AG09319 (cell line): Measurements from ENCODE around the gene PRSS35.
A peak's percentile ranks its signal among the peaks of the same experiment; 100 is the strongest.

Source experiments
- DNase-seq: peaks from one replicate; pipeline ENCODE4 v3.0.0-alpha.2; 2010; ENCODE audit warnings: low read depth; ENCODE audit errors: extremely low read depth
- CTCF ChIP-seq: IDR thresholded peaks from 2 replicates; pipeline ENCODE4 v1.5.1; 2011; ENCODE audit warnings: low read depth, mild to moderate bottlenecking, inconsistent platforms, low read length, moderate library complexity

The PRSS35 gene

GRCh38 chr6:83511901-83512681, at the start of gene PRSS35:
TSS of gene PRSS35 (plus strand) at chr6:83512534. CDS start at chr6:83523442, 10,908 bp downstream.
- no peak for DNase-seq
- peak; percentile 83 for TF ChIP-seq CTCF

- DNase-seq: no peak
- TF ChIP-seq CTCF: no peak
Measured at GRCh38 chr6:83463886-83464285, 48.4 kb upstream of the PRSS35 start.

- DNase-seq: no peak
- no peak for TF ChIP-seq CTCF
Measured at GRCh38 chr6:83464381-83465140, 47.8 kb upstream of the PRSS35 start.

GRCh38 chr6:83466328-83466727, 46.0 kb upstream of the PRSS35 start:
- TF ChIP-seq CTCF: no peak
- DNase-seq: no peak

GRCh38 chr6:83467620-83468036, 44.7 kb upstream of the PRSS35 start:
- no peak for TF ChIP-seq CTCF
- no peak for DNase-seq

- no peak for TF ChIP-seq CTCF
Measured at GRCh38 chr6:83470001-83470400, 42.3 kb upstream of the PRSS35 start.

GRCh38 chr6:83470587-83470986, 41.7 kb upstream of the PRSS35 start:
- DNase-seq: no peak
- TF ChIP-seq CTCF: no peak

More at GRCh38 chr6:83470001-83470400, 42.3 kb upstream of the PRSS35 start:
- no peak for DNase-seq
